Neural progenitor cell (in vitro differentiated cells): ENCODE data around the gene ZP2. TPM values are rescaled to one million over a fixed set of nuclear protein-coding genes. Genes with fewer than 3 reads are reported as not detected.

Experiments used
- DNase-seq: peaks from one replicate; pipeline ENCODE4 v3.0.0-alpha.2; 2016; ENCODE audit warnings: low spot score
- H2AFZ ChIP-seq: fragments of 200-600 bp; sonication (generic); replicated peaks from 2 replicates; pipeline ENCODE4 v1.6.1; 2016; ENCODE audit warnings: antibody characterized with exemption
- H3F3A ChIP-seq: fragments of 200-600 bp; sonication (generic); 2 replicates; pipeline ENCODE4 v1.6.1; 2016; ENCODE audit warnings: antibody characterized with exemption, low read depth
- H3K27ac ChIP-seq: fragments of 200-600 bp; sonication (generic); 2 replicates; pipeline ENCODE4 v1.5.1; 2016; ENCODE audit warnings: mild to moderate bottlenecking
- H3K27me3 ChIP-seq: fragments of 200-600 bp; sonication (generic); 2 replicates; pipeline ENCODE4 v1.6.1; 2016; ENCODE audit warnings: mild to moderate bottlenecking, moderate library complexity
- H3K36me3 ChIP-seq: fragments of 200-600 bp; sonication (generic); 2 replicates; pipeline ENCODE4 v1.5.1; 2016
- H3K4me1 ChIP-seq: fragments of 200-600 bp; sonication (generic); 2 replicates; pipeline ENCODE4 v1.6.1; 2016; ENCODE audit warnings: mixed run types
- H3K4me2 ChIP-seq: fragments of 200-600 bp; sonication (generic); 2 replicates; pipeline ENCODE4 v1.6.1; 2016
- H3K4me3 ChIP-seq: fragments of 200-600 bp; sonication (generic); 2 replicates; pipeline ENCODE4 v1.5.1; 2016
- H3K79me2 ChIP-seq: fragments of 200-600 bp; sonication (generic); 2 replicates; pipeline ENCODE4 v1.6.1; 2016; ENCODE audit warnings: low read depth
- H3K9ac ChIP-seq: fragments of 200-600 bp; sonication (generic); 2 replicates; pipeline ENCODE4 v1.6.1; 2016
- H3K9me3 ChIP-seq: fragments of 200-600 bp; sonication (generic); 2 replicates; pipeline ENCODE4 v1.5.1; 2016; ENCODE audit warnings: low read depth
- H4K20me1 ChIP-seq: fragments of 200-600 bp; sonication (generic); 2 replicates; pipeline ENCODE4 v1.6.1; 2016; ENCODE audit warnings: low read depth
- H3K27ac Mint-ChIP-seq: 3 replicates; pipeline ENCODE4 v1.8.0; 2021; ENCODE audit warnings: mixed read lengths
- H3K27me3 Mint-ChIP-seq: 2 replicates; pipeline ENCODE4 v1.8.0; 2022; ENCODE audit warnings: low read depth, mild to moderate bottlenecking, inconsistent platforms, moderate library complexity, mixed read lengths; ENCODE audit not compliant: insufficient read depth
- H3K36me3 Mint-ChIP-seq: 3 replicates; pipeline ENCODE4 v1.8.0; 2021; ENCODE audit warnings: mixed read lengths
- H3K4me1 Mint-ChIP-seq: 3 replicates; pipeline ENCODE4 v1.8.0; 2021; ENCODE audit warnings: mixed read lengths
- H3K4me3 Mint-ChIP-seq: 3 replicates; pipeline ENCODE4 v1.8.0; 2021; ENCODE audit warnings: mild to moderate bottlenecking, moderate library complexity, mixed read lengths
- H3K9me3 Mint-ChIP-seq: 3 replicates; pipeline ENCODE4 v1.8.0; 2020; ENCODE audit warnings: mixed read lengths
- CTCF ChIP-seq: fragments of 200-600 bp; sonication (generic); IDR thresholded peaks from 2 replicates; pipeline ENCODE4 v1.5.1; 2017; ENCODE audit warnings: antibody characterized with exemption, mild to moderate bottlenecking
- EZH2 ChIP-seq: fragments of 200-600 bp; sonication (generic); IDR thresholded peaks from 2 replicates; pipeline ENCODE4 v1.6.1; 2017; ENCODE audit warnings: antibody characterized with exemption, mild to moderate bottlenecking, moderate library complexity
- EZH2phosphoT487 ChIP-seq: fragments of 200-600 bp; sonication (generic); IDR thresholded peaks from 2 replicates; pipeline ENCODE4 v1.6.1; 2017; ENCODE audit warnings: antibody characterized with exemption
- total RNA-seq: library from RNA; depleted of rRNA; stranded (reverse); fragments of >200 nt; gene quantifications from 2 replicates; pipeline ENCODE4 v1.2.3, GENCODE V29; 2015; ENCODE audit warnings: low replicate concordance

Gene ZP2
- total RNA-seq, 1 donor from 2014 or later = not detected

GRCh38 chr16:21227866-21228265 lies 16.5 kb upstream of the ZP2 start:
- peak; percentile 16 for DNase-seq
- H3K79me2 ChIP-seq = no peaks in the 10 kb centered on the region
- no peaks in the 10 kb centered on the region for H4K20me1 ChIP-seq
- H3K4me1 Mint-ChIP-seq = peaks cover 8% of the 10 kb centered on the region
- no peak overlapping the region for H3K27ac Mint-ChIP-seq
- no peak overlapping the region for H2AFZ ChIP-seq
- H3K4me2 ChIP-seq = peak overlapping the region; percentile 56
- H3K9me3 Mint-ChIP-seq = no peaks in the 10 kb centered on the region
- H3K36me3 ChIP-seq = no peaks in the 10 kb centered on the region
- peaks cover 2% of the 10 kb centered on the region for H3F3A ChIP-seq
- H3K9me3 ChIP-seq = no peaks in the 10 kb centered on the region
- no peak overlapping the region for H3K4me3 ChIP-seq
- H3K27ac ChIP-seq = no peak overlapping the region
- peaks cover 2% of the 10 kb centered on the region for H3K27me3 Mint-ChIP-seq
- no peak overlapping the region for H3K4me3 Mint-ChIP-seq
- H3K27me3 ChIP-seq = no peaks in the 10 kb centered on the region
- no peak overlapping the region for H3K9ac ChIP-seq
- no peaks in the 10 kb centered on the region for H3K36me3 Mint-ChIP-seq
- peaks cover 15% of the 10 kb centered on the region for H3K4me1 ChIP-seq
- TF ChIP-seq CTCF (no peak), EZH2phosphoT487 (no peak), EZH2 (no peak)

- no peak overlapping the region for H3K27ac ChIP-seq
- H3K36me3 Mint-ChIP-seq = no peaks in the 10 kb centered on the region
- no peaks in the 10 kb centered on the region for H3K27me3 ChIP-seq
- TF ChIP-seq EZH2 (no peak), CTCF (no peak), EZH2phosphoT487 (no peak)
- peaks cover 17% of the 10 kb centered on the region for H3K4me1 Mint-ChIP-seq
- no peaks in the 10 kb centered on the region for H3K79me2 ChIP-seq
- H2AFZ ChIP-seq = peak overlapping the region; percentile 3
- H3K27me3 Mint-ChIP-seq = peaks cover 2% of the 10 kb centered on the region
- H3K9me3 ChIP-seq = no peaks in the 10 kb centered on the region
- no peak overlapping the region for H3K4me3 ChIP-seq
- H3K9me3 Mint-ChIP-seq = no peaks in the 10 kb centered on the region
- peaks cover 8% of the 10 kb centered on the region for H3F3A ChIP-seq
- H3K27ac Mint-ChIP-seq = no peak overlapping the region
- DNase-seq = no peak
- no peaks in the 10 kb centered on the region for H3K36me3 ChIP-seq
- no peak overlapping the region for H3K4me3 Mint-ChIP-seq
- H4K20me1 ChIP-seq = no peaks in the 10 kb centered on the region
- no peak overlapping the region for H3K9ac ChIP-seq
- peaks cover 18% of the 10 kb centered on the region for H3K4me1 ChIP-seq
- H3K4me2 ChIP-seq = no peak overlapping the region
Observed at GRCh38 chr16:21226749-21227148, 15.4 kb upstream of the ZP2 start.

GRCh38 chr16:21224800-21225199 lies 13.4 kb upstream of the ZP2 start:
- Histone ChIP-seq H2AFZ (no peak overlapping the region), H3K79me2 (no peaks in the 10 kb centered on the region), H3K4me2 (no peak overlapping the region), H3K9me3 (no peaks in the 10 kb centered on the region), H3K36me3 (no peaks in the 10 kb centered on the region), H4K20me1 (no peaks in the 10 kb centered on the region), H3K9ac (no peak overlapping the region), H3K27me3 (no peaks in the 10 kb centered on the region), H3K4me3 (no peak overlapping the region), H3K4me1 (peaks cover 18% of the 10 kb centered on the region), H3K27ac (no peak overlapping the region), H3F3A (peaks cover 8% of the 10 kb centered on the region)
- Mint-ChIP-seq H3K36me3 (no peaks in the 10 kb centered on the region), H3K4me1 (peaks cover 20% of the 10 kb centered on the region), H3K9me3 (peaks cover 2% of the 10 kb centered on the region), H3K4me3 (no peak overlapping the region), H3K27ac (no peak overlapping the region), H3K27me3 (peaks cover 2% of the 10 kb centered on the region)
- no peak for DNase-seq
- TF ChIP-seq CTCF (no peak), EZH2phosphoT487 (no peak), EZH2 (no peak)

- H3K9me3 Mint-ChIP-seq = peaks cover 2% of the 10 kb centered on the region
- H3K27me3 Mint-ChIP-seq = peaks cover 2% of the 10 kb centered on the region
- H3K9me3 ChIP-seq = no peaks in the 10 kb centered on the region
- no peaks in the 10 kb centered on the region for H3K27me3 ChIP-seq
- H3K27ac Mint-ChIP-seq = no peak overlapping the region
- H3K36me3 Mint-ChIP-seq = no peaks in the 10 kb centered on the region
- no peaks in the 10 kb centered on the region for H4K20me1 ChIP-seq
- TF ChIP-seq EZH2 = no peak
- no peak for TF ChIP-seq CTCF
- no peak for TF ChIP-seq EZH2phosphoT487
- no peak overlapping the region for H3K4me3 ChIP-seq
- no peak overlapping the region for H3K4me3 Mint-ChIP-seq
- no peak overlapping the region for H3K9ac ChIP-seq
- H3K36me3 ChIP-seq = no peaks in the 10 kb centered on the region
- H3K4me1 Mint-ChIP-seq = peaks cover 20% of the 10 kb centered on the region
- H3F3A ChIP-seq = peaks cover 8% of the 10 kb centered on the region
- H3K4me1 ChIP-seq = peaks cover 18% of the 10 kb centered on the region
- H2AFZ ChIP-seq = no peak overlapping the region
- no peak overlapping the region for H3K4me2 ChIP-seq
- DNase-seq = no peak
- no peaks in the 10 kb centered on the region for H3K79me2 ChIP-seq
- H3K27ac ChIP-seq = no peak overlapping the region
Observed at GRCh38 chr16:21223787-21224186, 12.4 kb upstream of the ZP2 start.
